CD4-positive, alpha-beta T cell treated with Interleukin-10 for 1 hour (primary cell): Measurements from ENCODE around the gene SNED1.
A peak's percentile ranks its signal among the peaks of the same experiment; 100 is the strongest.

Experiments
- DNase-seq: peaks from one replicate; pipeline ENCODE4 v3.0.0-alpha.2; 2020

SNED1 gene

DNA sequence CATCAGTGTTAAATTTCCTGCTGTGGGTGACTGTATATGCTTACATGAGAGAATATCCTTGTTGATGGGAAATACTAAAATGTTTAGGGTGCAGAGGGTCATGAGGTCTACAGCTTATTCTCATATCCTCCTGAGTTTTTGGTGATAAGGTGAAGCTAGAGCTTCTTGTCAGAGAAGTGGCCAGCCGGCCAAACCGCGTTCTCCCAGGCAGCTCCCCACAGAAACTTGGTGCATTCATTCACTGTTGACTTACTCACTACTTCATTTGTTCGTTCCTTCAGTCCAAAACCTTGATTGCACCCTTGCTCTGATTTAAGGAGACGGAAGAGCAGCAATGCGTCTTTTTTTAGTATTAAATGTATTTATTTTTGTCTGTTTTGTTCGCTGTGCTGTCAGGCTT is 8.7 kb downstream of the SNED1 start:
- no peak for DNase-seq

DNA sequence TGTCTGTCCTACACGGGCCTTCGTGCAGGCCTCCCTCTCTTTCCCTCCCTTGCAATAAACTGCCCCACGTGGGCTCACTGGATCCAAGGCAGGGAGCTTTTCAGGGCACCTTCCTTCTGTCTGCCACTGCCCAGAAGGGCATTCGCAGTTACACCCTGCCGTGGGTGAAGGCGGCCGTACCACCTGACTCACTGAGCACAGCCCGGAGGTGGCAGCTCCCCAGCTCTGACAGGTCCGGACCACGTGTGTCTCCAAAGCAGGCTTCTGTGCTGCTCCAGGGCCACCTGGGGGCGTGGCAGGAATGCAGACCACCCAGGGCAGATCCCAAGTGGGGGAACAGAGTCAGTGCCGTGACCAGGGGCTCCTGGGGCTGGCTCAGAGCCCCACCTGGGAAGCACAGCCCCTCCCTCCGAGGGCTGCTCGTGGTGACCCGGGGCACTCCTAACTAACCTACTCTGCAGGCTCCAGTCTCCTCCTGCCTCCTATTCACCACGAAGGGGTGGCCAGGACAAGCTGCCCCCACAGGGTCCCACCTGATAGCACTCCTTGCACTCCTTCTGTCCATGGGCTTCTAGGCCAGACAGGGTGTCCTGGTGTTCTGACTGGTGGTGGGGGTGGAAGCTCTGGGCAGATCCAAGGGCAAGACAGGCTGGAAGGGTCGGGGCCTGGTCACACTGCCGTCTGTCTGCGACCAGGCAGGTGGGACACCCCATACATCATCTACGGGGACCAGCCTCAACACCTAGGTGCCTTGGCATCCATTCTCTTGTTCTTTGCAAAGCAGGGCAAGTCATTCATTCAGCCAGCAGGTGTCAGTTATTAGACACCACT is 9.7 kb downstream of the SNED1 start:
- DNase-seq, result no peak

DNA sequence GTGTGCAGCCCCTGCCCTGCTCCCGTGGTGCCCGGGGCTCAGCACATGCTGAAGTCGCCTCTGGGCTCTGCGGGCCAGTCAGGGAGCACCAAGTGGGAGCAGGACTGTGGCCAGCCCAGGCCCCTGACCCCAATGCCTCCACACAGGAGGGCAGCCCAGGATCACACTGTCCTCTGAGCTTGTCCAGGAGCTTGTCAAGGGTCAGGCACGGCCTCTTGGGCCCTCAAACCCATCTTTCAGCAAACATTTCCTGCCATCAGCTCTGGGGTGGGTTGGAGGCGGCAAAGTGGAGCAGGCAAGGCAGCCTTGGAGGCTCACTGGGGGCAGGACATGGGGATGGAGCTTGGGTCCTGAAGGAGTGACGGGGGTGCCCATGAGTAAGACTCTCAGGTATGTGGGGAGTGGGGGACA is 10.3 kb downstream of the SNED1 start:
- DNase-seq, result no peak

DNA sequence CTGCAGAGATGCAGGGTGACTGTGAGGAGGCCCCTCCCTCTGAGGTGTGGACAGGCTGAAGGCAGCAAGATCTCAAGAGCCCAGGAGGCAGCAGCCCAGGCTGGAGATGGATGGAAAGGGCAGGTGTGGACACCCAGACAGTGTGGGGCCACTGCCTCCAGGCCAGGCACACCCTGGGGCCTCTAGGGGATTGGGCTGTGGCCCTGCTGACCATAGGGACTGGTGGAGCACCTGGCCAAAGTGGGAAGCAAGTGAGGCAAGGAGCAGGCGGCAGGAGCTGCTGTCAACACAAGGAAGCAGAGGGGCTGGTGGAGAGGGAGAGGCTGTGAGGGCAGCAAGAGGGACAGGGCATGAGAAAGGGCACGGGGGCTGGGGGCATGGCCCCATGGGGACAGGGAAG is 10.8 kb downstream of the SNED1 start:
- DNase-seq, result no peak

DNA sequence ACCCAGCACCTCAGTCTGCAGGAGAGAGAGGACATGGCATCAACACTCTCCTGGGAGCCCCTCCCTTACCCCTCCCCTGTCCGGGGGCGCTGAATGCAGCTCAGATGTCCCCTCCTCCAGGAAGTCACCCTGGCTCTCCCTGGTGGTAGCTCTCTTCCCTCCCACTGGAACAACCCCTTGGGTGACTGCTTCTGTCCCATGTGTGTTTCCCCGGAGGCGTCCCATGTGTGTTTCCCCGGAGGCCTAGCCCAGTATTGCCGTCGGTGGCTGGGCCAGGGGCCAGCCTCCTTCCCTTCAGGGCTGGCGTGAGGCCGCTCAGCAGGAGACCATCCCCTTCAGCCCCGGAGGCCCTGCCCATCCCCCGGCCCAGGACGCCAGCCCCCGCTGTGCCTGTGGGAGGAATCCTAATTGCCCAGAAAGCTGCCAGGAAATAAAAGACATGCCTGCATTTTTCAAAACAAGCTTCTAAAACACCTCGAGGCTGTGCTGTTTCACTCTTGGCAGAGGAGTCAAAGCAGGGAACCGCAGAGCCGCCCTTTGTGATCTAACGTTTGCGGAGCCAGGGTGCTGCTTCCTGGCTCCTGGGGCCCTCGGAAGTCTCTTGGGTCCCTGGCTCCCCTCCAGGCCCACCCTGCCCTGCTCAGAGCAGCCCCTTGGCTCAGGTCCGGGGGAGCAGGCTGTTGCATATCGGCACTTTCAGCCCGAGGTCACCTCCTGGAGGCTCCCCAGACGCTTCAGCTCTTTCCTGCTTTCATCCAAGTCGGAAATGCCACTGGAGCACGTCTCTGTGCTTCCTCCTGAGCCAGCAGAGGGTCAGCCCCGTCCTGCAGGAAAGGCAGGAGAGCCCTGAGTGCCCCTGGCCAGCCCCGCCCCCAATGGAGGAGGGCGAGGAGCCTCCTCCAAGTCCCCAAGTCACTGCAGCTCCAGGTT is 11.4 kb downstream of the SNED1 start:
- peak; percentile 28 for DNase-seq

DNA sequence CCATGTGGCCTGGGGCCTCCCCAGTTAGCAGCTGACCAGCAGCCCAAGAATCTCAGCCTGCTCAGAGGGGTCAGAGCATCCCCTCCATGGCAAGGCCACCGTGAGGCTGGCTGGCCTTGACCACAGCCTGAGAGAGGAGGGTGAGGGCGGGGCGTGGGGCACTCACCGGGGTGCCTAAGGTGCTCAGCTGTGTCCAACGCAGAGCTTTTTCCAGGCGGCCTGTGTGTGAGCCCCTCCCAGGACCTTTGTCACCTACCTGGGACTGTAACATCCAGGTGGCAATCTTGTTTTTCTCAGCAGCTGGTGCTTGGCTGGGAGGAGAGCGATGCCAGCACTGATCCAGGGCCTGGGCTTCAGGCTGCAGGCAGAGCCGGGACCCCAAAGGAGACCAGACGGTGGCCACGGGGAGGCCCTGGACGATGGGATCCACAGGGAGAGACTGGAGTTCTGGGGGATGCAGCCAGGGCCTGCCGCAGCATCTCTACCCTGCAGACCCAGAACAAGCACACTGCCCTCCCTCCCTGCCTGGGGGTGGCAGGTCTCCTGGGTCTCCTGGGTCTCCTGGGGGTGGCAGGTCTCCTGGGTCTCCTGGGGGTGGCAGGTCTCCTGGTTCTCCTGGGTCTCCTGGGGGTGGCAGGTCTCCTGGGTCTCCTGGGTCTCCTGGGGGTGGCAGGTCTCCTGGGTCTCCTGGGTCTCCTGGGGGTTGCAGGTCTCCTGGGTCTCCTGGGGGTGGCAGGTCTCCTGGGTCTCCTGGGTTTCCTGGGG is 12.3 kb downstream of the SNED1 start:
- DNase-seq, result no peak

DNA sequence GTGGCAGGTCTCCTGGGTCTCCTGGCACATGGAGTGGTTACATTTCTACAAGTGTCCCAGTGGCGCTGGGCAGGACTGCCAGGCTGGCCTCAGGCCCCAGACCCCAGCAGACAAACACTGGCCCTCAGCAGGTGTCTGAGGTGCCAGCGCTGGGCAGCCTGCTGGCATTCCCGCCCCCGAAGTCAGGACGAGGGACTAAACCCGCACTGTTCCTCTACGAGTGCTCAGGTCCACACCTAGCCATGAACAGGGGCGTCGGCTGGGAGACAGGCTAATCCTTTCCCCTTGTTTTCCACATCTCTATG is 12.8 kb downstream of the SNED1 start:
- DNase-seq, result no peak

DNA sequence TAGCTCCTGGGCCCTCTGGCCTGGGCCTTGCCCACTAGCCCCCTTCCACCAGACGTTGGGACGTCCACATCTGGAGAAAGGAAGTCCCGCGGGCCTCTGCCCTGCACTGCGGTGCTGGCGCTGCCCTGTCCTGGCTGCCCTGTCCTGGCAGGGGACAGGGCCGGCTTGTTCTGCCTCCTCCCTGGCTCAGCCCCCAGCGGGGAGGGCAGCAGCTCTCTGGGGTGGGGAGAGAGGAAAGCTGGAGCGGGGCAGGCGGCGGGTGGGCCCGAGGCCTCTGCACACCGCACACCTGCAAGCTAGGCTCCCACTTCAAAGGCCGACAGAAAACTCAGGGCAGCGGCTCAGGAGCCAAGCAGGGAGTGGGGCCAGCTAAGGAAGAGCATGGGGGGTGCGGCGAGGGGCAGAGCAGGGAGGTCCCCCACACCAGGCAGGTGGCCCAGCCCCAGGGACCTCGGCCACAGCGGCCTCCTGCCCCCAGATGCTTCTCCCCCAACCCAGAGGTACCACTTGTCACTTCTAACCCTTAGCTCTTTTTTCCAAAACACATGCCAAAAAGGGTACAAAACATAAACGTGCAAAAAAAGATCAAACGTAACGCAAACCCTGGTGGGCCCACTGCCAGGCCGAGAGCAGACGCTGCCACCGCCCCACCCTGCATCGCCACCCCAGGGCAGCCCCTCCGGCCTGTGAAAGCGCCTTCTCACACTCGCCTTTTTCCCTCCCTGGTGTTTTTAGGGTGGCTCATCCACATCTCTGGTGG is 13.5 kb downstream of the SNED1 start:
- DNase-seq, result no peak

DNA sequence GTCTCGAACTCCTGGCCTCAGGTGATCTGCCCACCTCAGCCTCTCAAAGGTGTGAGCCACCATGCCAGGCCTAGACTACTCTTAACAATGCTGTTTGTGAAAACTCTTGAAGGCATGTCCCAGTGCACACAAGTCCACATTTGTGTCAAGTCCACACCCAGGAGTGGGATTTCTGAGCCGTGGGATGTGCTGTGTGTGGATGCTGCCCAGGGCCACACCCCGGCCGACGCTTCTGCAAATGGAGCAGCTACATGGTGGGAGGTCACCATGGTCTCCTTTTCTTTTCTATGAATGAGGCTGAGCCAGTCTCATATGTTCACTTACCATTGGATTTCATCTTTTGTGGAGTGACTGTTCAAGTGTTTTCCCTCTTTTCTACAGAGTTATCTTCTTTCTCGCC is 15.8 kb downstream of the SNED1 start:
- DNase-seq, result no peak

DNA sequence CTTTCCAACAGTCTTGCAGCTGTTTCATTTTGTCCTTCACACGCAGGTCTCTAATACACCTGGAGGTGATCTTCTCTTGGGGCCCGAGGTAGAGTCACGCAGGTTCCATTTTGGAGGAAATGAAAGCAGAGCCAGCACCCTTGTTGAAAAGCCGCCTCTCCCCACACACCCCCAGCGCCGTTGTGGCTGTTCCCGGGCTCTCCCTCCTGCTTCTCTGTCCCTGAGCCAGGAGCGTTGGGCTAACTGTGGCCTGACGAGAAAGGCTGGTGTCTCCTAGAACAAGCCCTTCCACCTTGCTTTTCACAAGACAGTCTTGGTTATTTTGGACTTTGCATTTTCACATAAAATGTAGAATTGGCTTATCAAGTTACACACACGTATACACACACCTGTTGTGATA is 16.3 kb downstream of the SNED1 start:
- DNase-seq, result no peak

DNA sequence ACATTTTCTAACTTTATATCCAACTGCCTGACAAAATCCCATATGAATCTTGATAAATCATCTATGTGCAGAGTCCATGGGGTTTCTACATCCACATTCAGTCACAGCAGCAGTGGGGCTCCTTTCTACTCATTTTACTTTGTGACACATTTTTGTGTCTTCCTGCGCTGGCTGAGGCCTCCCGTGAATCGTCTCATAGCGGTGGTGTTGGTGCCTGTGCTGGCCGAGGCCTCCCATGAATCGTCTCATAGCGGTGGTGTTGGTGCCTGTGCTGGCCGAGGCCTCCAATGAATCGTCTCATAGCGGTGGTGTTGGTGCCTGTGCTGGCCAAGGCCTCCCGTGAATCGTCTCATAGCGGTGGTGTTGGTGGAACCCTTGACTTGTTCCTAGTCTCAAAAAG is 17.0 kb downstream of the SNED1 start:
- DNase-seq, result no peak

DNA sequence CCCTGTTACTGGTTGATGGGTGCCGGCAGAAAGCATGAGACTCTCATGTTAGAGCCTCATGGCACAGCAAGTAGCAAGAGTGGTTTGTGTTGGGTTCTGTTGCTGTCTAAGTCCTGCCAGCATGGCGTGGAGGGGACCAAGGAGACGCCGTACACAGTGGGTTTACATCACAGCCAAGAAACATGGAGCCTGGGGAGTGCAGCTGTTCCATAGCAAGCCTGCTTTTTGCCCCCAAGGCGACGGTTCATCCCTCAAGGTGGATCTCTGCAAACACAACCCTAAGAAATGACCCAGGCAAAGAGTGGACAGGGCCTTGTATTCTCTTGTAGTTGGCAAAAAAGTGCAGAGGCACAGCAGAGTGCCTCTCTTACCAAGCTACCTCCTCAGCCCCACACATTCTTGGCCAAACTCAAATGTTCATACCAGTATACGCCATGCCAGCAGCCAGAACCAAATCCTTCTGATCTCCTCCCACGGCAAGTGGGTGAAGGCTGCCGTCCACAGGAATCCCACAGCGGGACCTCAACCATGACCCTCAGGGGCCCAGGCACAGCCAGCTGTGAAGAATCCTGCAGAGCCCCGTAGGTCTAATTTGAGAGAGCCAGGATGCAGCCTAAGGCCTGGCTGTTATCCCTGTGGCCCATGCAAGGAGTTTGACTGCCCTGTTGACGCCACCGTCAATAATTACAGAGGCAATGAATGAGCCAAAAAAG is 19.0 kb downstream of the SNED1 start:
- no peak for DNase-seq

DNA sequence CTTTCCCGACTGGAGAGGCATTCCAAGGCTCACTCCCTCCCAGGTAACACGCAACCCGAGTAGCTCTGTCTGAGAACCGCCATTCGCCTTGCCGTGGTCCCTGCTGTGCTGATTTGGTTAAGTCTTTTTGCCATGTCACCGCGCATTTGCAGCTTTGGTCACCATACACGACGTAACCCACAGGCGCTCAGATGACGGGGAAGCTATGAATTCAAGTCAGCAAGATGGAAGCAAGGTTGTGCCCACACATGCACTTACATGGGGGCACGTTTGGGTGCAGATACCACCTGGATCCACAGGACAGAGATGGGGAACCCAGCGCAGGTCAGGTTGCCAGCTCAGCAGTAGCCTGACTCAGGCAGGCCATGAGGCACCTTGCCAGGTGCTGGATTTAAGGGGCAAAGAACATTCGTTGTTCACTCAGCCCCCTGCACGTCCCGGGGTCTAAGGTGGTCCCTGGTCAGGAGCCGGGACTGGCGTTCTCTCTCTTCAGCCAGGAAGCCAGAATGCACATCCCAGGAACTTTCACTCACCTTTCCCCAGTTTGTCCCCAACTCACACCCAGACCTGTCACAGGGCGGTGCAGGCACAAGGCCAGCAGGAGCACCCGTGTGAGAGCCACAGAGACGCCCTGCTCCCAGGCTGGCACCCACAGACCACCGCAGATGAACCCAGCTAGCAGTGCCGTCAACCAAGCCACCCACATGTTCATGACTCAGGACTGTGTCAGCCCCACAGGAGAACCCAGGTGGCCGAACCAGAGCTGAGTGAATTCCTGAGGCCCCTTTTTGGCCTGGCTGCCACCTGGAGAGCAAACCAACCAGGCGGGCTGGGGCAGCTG is 19.9 kb downstream of the SNED1 start:
- DNase-seq, result no peak

DNA sequence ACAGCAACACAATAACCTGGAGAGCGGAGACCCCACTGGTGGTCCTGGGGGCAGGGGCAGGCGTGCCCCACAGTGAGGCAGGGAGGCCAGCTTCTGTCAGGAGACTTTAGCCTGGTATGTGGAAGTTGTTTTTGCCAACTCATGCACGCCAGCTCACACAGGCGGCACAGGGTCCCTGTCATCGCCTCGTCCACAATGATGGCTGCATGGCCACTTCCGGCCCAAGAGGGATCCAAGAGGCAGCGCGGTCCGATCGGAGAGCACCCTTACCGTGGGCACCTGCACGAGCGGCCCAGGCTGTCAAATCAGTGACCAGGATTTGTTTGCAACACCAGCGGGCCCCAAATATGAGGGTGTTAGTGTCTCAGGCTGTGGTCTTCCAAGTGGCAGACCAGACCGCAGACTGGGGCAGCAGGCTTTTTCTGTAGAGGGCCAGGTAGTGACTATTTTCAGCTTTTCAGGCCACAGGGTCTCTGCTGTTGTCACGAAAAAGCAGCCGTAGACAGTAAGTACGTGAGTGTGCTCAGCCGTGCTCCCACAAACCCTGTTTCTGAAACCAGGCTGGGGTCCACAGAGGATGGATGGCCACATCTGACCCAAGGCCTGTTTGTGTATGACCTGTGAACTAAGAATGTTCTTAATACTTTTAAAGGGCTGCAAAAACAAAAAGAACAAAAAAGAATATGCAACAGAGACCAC is 21.2 kb downstream of the SNED1 start:
- DNase-seq, result no peak

DNA sequence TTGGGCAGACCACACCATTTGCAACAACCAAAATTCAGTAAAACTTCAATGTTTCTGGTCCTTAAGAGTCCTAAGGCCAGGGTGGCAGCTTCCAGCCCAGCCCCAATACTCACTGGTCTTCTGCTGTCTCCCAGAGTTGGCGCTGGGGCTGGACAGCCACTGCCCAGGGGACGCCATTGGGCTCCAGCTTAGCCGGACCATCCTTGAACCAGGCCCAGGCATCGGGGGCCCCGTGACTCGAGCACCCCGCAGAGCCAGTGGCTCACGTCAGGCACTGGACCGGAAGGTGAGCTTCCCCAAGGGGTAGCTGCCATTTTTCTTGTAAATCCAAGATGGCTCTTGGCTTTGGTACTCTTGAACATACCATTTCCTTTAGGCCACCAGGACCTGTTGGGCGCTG is 21.8 kb downstream of the SNED1 start:
- no peak for DNase-seq

DNA sequence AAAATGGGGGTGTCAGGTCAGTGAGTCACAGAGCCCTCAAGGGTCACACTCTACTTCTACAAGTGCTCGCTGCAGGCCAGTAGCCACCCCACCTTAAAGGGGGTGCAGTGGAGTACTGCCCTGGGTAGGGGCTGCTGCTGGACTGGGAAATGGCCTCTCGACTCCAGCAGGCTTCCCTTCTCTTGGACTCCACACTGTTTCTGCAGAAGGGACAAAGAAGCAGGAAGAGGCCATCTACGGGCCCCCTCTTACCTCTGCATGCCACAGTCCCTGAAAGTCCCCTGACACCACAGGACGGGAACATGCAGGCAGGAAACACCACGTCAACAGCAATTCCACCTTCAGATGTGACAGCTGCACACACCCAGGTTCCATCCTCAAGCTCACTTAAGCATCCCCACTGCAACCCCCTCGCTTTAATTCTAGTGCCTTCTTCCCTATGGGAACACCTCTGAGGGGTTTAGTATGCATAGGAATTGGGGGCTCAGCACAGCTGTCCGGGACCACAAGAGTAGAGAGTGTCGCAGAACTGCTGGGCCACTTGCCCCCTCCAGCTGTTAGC is 22.3 kb downstream of the SNED1 start:
- DNase-seq, result no peak

DNA sequence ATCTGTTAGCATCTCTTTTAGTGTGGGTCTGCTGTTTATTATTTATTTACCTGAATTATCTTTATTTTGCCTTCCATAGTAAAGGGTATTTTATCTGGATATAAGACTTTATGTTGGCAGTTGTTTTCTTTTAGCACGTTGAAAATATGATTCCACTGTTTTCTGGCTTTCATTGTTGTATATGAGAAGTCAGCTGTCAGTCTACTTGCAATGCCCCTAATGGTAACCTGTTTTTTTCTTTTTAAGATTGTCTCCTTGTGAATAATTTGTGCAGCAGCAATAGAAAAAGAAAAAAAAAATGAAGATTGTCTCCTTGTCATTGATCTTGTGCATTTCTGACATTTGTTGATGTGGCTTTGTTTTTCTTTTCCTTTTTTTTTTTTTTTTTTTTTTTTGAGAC is 27.2 kb downstream of the SNED1 start:
- no peak for DNase-seq

DNA sequence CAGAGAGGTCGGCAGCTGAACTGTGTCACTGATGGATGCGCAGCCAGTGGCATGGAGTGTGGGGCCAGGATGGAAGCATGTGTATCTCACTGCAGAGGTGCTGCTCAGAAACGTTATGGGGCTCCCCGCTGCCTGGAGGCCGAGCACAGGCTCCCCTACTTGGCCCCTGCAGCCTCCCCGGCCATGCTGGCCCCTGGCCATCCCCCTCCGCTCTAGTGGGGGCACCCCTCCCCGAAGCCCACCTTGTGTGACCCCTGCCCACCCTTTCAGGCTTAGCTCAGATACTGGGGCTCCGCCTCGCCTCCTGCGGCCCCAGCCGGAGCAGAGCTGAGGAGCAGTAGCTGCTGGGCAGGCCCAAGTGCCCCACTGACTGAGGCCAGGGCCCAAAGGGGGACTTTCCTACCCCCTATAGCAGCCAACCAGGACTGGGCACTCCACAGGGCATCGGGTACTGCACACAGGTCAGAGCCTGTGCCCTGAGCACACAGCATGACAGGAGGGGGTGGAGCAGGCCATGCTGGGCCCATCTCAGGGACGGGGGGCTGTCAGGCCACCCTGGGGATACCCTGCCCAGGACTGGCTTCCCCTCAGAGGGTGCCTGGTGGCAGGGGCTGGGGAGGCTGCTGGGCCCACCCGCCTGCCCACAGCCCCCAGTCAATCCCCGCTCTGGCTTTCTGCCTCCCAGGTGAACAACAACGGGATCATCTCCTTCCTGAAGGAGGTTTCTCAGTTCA is 31.3 kb downstream of the SNED1 start:
- no peak for DNase-seq

DNA sequence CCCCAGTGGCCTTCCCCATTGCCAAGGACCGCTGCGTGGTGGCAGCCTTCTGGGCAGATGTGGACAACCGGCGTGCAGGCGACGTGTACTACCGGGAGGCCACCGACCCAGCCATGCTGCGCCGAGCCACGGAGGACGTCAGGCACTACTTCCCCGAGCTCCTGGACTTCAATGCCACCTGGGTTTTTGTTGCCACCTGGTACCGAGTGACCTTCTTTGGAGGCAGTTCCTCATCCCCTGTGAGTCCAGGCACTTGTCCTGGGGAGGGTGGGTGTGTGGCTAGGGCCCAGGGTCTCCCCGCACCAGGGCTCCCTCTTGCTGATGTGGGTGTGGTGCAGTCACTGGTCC is 31.9 kb downstream of the SNED1 start:
- no peak for DNase-seq

DNA sequence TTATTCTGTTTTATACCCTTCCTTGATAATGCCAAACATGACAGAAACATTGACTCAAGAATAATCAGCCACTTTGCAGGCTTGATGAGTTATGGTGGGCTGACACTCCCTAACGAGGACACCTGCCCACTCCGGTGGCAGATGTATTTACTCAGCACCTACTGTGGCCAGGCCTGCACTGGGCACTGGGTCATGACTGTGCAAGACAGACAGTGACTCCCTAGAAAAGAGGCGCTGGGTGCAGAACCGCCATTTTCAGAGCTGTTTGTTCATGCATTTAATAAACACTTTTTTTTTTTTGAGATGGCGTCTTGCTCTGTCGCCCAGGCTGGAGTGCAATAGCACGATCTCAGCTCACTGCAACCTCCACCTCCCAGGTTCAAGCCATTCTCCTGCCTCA is 32.5 kb downstream of the SNED1 start:
- DNase-seq, result no peak
